Smooth muscle cell of the coronary artery (primary cell): ENCODE results near the gene PCSK6. TPM values are rescaled to one million over a fixed set of nuclear protein-coding genes. Genes with fewer than 3 reads are reported as not detected.

Source experiments
- total RNA-seq: library from RNA; depleted of rRNA; stranded (reverse); fragments of >200 nt; gene quantifications from 2 replicates; pipeline ENCODE4 v1.2.3, GENCODE V29; 2014; ENCODE audit warnings: low replicate concordance

The PCSK6 gene
- 3.4 and 11.7 TPM in 2 replicates for total RNA-seq

DNA sequence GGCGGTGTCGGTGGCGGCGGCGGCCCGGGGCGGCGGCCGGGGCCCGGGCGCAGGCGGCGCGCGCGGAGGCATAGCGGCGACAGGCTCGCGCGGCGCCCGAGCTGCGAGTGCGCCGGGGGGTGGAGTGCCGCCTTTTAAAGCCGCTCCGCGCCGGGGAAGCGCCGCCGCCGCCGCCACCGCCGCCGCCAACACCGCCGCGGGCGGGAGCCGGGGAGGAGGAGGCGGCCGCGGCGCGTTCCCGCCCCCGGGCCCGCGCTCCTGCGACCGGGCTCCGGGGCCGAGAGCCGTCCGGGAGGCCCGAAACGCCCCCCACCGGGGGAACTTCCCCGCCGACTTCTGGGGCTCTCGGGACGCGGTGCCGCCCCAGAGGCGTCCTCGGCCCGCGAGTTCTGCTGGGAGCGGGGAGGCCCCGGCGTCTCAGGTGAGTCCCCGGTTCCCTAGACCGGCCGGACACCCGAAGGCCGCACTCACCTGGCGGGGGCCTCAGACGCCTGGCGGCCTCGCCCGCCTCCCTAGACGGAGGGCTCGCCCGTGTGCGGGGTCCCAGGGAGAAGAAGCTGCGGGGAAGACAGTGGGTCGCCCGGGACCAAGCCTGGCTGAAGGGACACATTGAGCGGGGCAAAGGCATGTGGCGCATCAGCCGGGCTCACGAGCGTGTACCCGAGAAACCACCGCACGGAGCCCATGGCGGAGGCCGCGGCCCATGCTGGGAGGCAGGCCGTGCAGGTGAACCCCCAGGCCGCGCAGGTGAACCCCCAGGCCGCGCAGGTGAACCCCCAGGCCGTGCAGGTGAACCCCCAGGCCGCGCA is at the start of gene PCSK6:
TSS of gene PCSK6 (minus strand) at position 109 of the 809 bp plus-strand sequence. CDS start at position 72, 37 bp downstream.

DNA sequence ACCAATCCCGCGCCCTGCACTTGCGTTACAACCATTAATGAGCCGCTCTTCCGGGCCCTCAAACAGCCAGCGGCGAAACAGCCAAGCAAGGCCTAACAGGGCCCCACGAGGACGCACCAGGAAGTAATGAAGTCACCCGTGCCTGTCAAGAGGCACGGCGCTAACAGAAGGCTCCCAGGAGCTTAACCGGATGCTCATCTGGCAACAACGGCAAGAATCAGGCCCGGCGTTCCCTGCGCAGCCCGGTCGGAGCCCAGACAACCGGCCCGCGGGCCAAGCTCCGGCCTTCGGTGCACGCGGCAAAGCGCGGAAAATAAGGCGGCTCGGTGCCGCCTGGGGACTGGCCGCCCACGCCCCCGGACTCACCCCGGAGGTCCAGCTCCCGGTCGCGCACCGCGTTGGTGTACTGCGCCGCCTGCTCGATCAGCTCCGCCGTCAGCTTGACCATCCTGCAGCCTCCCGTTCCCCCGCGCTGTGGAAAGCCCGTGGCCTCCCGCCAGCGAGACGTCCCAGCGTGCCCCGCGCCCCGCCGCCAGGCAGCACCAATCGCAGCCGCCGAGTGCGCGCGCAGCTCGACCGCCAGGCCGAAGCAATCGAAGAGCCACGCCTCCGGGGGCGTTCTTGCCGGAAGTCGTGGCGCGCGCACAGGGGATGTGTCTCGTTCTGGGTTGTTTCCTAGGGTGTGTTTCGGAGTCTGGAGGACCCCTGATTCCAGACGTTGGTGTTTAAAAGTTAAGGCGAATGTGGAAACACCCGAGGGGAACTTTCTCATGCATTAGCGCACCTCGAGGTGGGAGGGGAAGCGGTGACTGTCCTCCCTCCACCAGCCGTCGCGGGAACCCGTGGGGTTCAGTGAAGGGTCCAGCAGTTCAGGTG is 194.5 kb downstream of the PCSK6 start, which contains the start of gene SNRPA1:
TSS of gene SNRPA1 (minus strand) at position 518 of the 876 bp plus-strand sequence. CDS start at position 448, 70 bp downstream.

GRCh38 chr15:101277038-101277822 is 212.3 kb downstream of the PCSK6 start, which contains the start of gene SELENOS:
SELENOS (minus strand) TSS chr15:101277485; CDS start chr15:101277417, 68 bp downstream.

Other genes with a start within 250 kb of the PCSK6 start
- gene CHSY1, start 237.7 kb downstream of the PCSK6 start, total RNA-seq, result 11.7 and 95.7 TPM in 2 replicates
- 51.2 and 91.8 TPM in 2 replicates for gene SELENOS, start 212.2 kb downstream of the PCSK6 start, total RNA-seq
- 6.8 and 14.8 TPM in 2 replicates for gene SNRPA1, start 194.5 kb downstream of the PCSK6 start, total RNA-seq
- gene TM2D3, start 162.7 kb upstream of the PCSK6 start, total RNA-seq, result 33.6 and 61.2 TPM in 2 replicates
- gene TARS3, start 234.8 kb upstream of the PCSK6 start, total RNA-seq, result 8.5 and 9.9 TPM in 2 replicates